Activated CD8-positive, alpha-beta memory T cell treated with anti-CD3 and anti-CD28 coated beads for 24 hours (primary cell): ENCODE measurements around the gene RIMBP2.
"Not testable (repeated sequence)": the region's sequence is repeated elsewhere in the genome, so short reads cannot be mapped to it uniquely, and the experiment has no call there.

Experiments
- DNase-seq: peaks from one replicate; pipeline ENCODE4 v3.0.0-alpha.2; 2020

RIMBP2 gene, protein sequence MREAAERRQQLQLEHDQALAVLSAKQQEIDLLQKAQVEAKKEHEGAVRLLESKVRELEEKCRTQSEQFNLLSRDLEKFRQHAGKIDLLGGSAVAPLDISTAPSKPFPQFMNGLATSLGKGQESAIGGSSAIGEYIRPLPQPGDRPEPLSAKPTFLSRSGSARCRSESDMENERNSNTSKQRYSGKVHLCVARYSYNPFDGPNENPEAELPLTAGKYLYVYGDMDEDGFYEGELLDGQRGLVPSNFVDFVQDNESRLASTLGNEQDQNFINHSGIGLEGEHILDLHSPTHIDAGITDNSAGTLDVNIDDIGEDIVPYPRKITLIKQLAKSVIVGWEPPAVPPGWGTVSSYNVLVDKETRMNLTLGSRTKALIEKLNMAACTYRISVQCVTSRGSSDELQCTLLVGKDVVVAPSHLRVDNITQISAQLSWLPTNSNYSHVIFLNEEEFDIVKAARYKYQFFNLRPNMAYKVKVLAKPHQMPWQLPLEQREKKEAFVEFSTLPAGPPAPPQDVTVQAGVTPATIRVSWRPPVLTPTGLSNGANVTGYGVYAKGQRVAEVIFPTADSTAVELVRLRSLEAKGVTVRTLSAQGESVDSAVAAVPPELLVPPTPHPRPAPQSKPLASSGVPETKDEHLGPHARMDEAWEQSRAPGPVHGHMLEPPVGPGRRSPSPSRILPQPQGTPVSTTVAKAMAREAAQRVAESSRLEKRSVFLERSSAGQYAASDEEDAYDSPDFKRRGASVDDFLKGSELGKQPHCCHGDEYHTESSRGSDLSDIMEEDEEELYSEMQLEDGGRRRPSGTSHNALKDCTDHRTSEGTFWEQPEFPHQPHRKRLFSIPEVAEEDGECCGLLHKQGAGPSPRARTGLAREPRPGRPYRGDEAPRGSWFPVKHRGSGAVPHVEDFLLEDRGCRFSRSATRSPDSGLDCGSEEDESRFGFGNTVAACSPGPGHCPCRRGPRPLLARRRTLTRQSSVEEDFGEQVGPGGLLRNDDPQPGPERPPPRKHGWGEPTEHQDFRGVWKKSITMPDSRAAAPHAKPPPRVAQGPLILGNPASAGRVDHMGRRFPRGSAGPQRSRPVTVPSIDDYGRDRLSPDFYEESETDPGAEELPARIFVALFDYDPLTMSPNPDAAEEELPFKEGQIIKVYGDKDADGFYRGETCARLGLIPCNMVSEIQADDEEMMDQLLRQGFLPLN (N-terminal part only)

GRCh38 chr12:130715998-130716968 lies at the start of gene RIMBP2:
Gene RIMBP2 (minus strand): TSS chr12:130716299. CDS start chr12:130479013, 237,286 bp downstream.
- no peak for DNase-seq

DNA sequence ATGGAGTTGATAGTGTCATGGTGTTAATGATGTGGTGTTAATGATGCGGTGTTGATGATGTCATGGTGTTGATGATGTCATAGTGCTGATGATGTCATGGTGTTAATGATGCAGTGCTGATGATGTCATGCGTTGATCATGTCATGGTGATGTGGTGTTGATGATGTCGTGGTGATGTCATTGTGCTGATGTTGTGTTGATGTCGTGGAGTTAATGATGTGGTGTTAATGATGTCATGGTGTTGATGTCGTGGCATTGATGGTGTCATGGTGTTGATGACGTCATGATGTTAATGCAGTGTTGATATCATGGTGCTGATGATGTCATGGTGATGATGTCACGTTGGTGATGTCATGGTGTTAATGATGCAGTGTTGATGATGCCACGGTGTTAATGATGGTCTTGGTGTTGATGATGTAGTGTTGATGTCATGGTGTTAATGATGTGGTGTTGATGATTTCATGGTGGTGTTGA lies 49.1 kb upstream of the RIMBP2 start:
- no peak for DNase-seq

DNA sequence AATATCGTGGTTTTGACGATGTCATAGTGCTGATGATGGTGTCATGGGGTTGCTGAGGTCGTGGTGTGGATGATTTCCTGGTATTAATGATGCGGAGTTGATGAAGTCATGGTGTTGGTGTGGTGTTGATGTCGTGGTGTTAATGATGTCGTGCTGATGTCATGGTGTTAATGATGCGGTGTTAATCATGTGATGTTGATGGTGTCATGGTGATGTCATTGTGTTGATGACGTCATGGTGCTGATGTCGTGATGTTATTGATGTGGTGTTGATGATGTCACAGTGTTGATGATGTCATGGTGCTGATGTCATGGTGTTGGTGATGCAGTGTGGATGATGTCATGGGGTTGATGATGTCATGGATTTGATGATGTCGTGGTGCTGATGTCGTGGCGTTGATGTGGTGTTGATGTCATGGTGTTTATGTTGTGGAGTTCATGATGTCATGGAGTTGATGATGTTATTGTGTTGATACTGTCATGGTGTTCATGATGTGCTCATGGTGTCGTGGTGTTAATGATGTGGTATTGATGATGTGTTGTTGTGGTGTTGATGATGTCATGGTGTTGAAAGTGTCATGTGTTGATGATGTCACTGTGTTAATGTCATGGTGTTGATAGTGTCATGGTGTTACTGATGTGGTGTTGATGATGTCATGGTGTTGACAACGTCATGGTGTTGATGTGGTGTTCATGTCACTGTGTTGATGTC lies 48.5 kb upstream of the RIMBP2 start:
- DNase-seq, result no peak

DNA sequence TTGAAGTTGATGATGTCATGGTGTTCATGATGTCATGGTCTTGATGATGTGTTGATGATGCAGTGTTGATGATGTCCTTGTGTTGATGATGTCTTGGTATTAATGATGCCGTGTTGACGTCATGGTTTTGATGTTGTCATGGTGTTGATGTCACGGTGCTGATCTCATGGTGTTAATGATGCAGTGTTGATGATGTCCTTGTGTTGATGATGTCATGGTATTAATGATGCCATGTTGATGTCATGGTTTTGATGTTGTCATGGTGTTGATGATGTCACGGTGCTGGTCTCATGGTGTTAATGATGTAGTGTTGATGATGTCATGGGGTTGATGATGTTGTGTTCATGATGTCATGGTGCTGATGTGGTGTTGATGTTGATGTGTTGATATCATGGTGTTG lies 48.0 kb upstream of the RIMBP2 start:
- DNase-seq, result no peak

DNA sequence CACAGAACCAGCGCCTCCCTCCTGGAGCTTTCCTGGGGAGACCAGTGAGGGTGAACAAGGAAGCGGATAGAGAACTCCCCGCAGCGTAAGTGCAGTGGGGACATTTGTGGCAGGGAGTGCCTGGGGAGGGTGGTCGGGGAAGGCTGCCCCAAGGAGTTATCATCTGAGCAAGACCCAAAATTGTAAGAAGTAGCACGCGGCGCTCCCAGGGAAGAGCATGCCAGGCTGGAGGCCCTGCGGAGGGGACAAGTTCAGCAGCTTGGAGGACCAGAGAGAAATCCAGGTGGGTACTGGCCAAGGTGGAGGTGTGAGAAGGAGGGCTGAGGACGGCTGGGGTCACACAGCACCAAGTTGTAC lies 46.2 kb upstream of the RIMBP2 start:
- no peak for DNase-seq

DNA sequence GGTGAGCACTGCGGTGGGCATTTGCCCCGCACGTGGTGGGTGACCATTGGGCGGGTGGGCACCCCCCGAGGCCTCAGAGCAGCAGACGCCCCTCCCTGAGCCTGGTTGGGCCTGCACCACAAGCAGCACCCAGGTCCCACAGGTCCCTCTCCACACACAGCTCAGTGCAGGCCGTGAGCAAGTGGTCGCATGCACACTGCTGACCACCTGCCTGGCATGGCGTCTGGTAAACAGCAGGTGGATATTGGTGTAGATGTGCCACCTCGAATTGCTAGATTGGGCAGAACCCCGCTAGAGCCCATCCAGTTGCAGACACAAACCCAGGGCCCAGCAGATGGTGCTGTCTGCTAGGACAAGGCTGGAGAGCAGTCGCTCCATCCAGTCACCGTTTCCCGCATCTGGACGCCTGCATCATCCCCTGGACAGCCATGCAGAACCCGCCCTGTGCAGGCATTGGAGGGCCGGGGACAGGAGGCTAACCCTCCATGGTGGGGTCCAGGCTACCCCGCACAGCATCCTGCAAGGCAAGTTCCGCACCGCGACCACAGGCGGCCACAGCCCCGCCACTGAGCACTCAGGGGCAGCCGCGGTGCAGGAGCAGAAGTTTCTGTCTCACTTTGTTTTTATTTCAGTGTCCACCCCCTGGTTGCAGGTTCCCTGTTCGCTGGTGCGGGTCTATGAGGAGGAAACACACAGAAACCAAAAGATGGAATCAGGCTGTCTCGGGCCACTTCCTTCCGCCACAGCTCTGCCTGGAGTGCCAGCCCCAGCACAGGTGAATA lies 45.6 kb upstream of the RIMBP2 start:
- DNase-seq, result peak; percentile 83

- peak; percentile 61 for DNase-seq
Measured at GRCh38 chr12:130754234-130754901, 38.3 kb upstream of the RIMBP2 start.

- DNase-seq, result no peak
Measured at GRCh38 chr12:130752692-130753230, 36.7 kb upstream of the RIMBP2 start.

GRCh38 chr12:130752037-130752436 lies 35.9 kb upstream of the RIMBP2 start:
- not testable (repeated sequence) for DNase-seq

GRCh38 chr12:130748786-130749185 lies 32.7 kb upstream of the RIMBP2 start:
- DNase-seq, result no peak

GRCh38 chr12:130747867-130748740 lies 32.0 kb upstream of the RIMBP2 start:
- peak; percentile 89 for DNase-seq

GRCh38 chr12:130746546-130746945 lies 30.4 kb upstream of the RIMBP2 start:
- DNase-seq, result no peak

DNA sequence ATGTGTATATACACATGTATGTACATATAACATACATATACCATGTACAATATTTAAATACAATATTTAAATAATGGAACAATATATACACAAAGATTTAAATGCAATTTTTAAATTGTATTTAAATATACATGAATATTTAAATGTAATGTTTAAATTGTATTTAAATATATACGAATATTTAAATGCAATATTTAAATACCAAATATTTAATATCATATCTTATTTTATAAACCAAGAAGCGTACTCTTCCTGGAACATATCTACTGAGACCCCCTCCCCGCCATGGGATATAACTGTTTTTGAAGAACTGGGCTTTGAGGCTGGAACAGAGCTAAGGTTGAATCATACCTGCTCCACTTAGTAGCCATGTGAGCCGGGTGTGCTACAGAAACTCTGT lies 29.8 kb upstream of the RIMBP2 start:
- DNase-seq, result no peak

- DNase-seq, result no peak
Measured at GRCh38 chr12:130744274-130744673, 28.2 kb upstream of the RIMBP2 start.

DNA sequence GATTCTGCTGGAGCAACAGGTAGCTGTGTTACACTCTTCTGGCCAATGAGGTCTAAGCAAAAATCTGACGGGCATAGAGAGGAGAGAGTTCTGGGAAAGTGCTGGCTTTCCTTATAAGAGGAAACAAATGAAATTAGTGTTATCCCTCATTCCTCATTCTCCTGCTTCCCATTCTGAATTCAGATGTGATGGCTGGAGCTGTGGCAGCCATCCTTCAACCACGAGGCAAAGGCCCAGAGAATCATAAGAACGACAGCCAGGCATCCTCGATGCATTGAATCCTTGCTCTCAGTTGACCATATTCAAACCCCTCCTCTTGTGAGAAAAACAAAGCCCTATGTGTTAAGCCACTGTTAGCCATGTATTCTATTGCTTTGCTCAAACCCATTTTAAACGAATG lies 27.5 kb upstream of the RIMBP2 start:
- DNase-seq, result no peak

GRCh38 chr12:130743176-130743575 lies 27.1 kb upstream of the RIMBP2 start:
- no peak for DNase-seq

- DNase-seq, result no peak
Measured at GRCh38 chr12:130742716-130743115, 26.6 kb upstream of the RIMBP2 start.

GRCh38 chr12:130742112-130742511 lies 26.0 kb upstream of the RIMBP2 start:
- no peak for DNase-seq

- peak; percentile 19 for DNase-seq
Measured at GRCh38 chr12:130739571-130739970, 23.5 kb upstream of the RIMBP2 start.
